IMR-90 (cell line): ENCODE measurements around the gene TRMT1. TPM values are rescaled to one million over a fixed set of nuclear protein-coding genes. Genes with fewer than 3 reads are reported as not detected.

Experiments
- ATAC-seq: fragments of 200-7000 bp; cut with Tn5 transposase; 2 replicates; pipeline ENCODE4 v1.9.1; 2020; ENCODE audit warnings: low read depth, mild to moderate bottlenecking, moderate library complexity
- BruUV-seq: library from RNA; stranded (reverse); fragments of 400-500 nt; replicated peaks from 2 replicates; lab custom pipeline; 2021; lab: Mats Ljungman, UMichigan
- CTCF ChIA-PET: fragments of 300-600 bp; formaldehyde crosslinking; extraction: SDS; loops from one replicate; lab custom pipeline; 2021; ENCODE audit warnings: antibody characterized with exemption; lab: Yijun Ruan, JAX
- POLR2A ChIA-PET: fragments of 300-600 bp; sonication (Branson Sonifier 250); formaldehyde crosslinking; loops from one replicate; lab custom pipeline; 2022; ENCODE audit warnings: antibody characterized with exemption; ENCODE audit not compliant: unreplicated experiment; lab: Charles Lee
- DNase-seq: peaks from one replicate; pipeline ENCODE4 v3.0.0; 2013
- H2AFZ ChIP-seq: replicated peaks from 2 replicates; pipeline ENCODE3; 2013; ENCODE audit warnings: low read length, mild to moderate bottlenecking; ENCODE audit not compliant: poor library complexity
- H2AK5ac ChIP-seq: 2 replicates; pipeline ENCODE4 v1.6.1; 2013; ENCODE audit warnings: low read depth, low read length, inconsistent platforms
- H2AK9ac ChIP-seq: replicated peaks from 2 replicates; pipeline ENCODE3; 2013; ENCODE audit warnings: mild to moderate bottlenecking, low read depth, low read length, moderate library complexity; ENCODE audit not compliant: poor library complexity
- H2BK120ac ChIP-seq: 2 replicates; pipeline ENCODE4 v1.6.1; 2013; ENCODE audit warnings: low read depth, low read length, inconsistent platforms
- H2BK15ac ChIP-seq: 3 replicates; pipeline ENCODE4 v1.6.1; 2013; ENCODE audit warnings: low read depth, low read length, inconsistent platforms
- H2BK20ac ChIP-seq: 2 replicates; pipeline ENCODE4 v1.6.1; 2013; ENCODE audit warnings: low read depth, mild to moderate bottlenecking, inconsistent platforms, low read length, moderate library complexity
- H2BK5ac ChIP-seq: 2 replicates; pipeline ENCODE4 v1.6.1; 2013; ENCODE audit warnings: mild to moderate bottlenecking, low read depth, low read length, inconsistent platforms; ENCODE audit not compliant: poor library complexity, severe bottlenecking
- H3K14ac ChIP-seq: replicated peaks from 2 replicates; pipeline ENCODE4 v1.6.1; 2013; ENCODE audit warnings: low read depth, low read length, inconsistent platforms
- H3K18ac ChIP-seq: 2 replicates; pipeline ENCODE4 v1.6.1; 2013; ENCODE audit warnings: low read depth, low read length, control low read depth
- H3K23ac ChIP-seq: 2 replicates; pipeline ENCODE4 v1.6.1; 2013; ENCODE audit warnings: low read depth, low read length, inconsistent platforms
- H3K27ac ChIP-seq: 2 replicates; pipeline ENCODE4 v1.5.1; 2013; ENCODE audit warnings: mild to moderate bottlenecking, control low read depth, low read length; ENCODE audit not compliant: insufficient read depth
- H3K27me3 ChIP-seq: 2 replicates; pipeline ENCODE4 v1.6.1; 2013; ENCODE audit warnings: low read length; ENCODE audit not compliant: control insufficient read depth, insufficient read depth
- H3K36me3 ChIP-seq: 2 replicates; pipeline ENCODE4 v1.6.1; 2013; ENCODE audit warnings: low read length, mixed read lengths; ENCODE audit not compliant: control insufficient read depth, insufficient read depth
- H3K4ac ChIP-seq: 2 replicates; pipeline ENCODE4 v1.6.1; 2013; ENCODE audit warnings: low read depth, low read length, inconsistent platforms
- H3K4me1 ChIP-seq: 2 replicates; pipeline ENCODE4 v1.6.1; 2013; ENCODE audit warnings: low read length, mixed read lengths; ENCODE audit not compliant: control insufficient read depth, insufficient read depth
- H3K4me2 ChIP-seq: 2 replicates; pipeline ENCODE4 v1.6.1; 2013; ENCODE audit warnings: low read depth, mild to moderate bottlenecking, control low read depth, low read length, moderate library complexity
- H3K4me3 ChIP-seq: 2 replicates; pipeline ENCODE4 v1.5.1; 2013; ENCODE audit warnings: low read depth, mild to moderate bottlenecking, control low read depth, low read length, moderate library complexity; ENCODE audit not compliant: insufficient read depth
- H3K56ac ChIP-seq: 2 replicates; pipeline ENCODE4 v1.6.1; 2013; ENCODE audit warnings: low read length, inconsistent platforms; ENCODE audit not compliant: insufficient read depth; ENCODE audit errors: extremely low read depth
- H3K79me1 ChIP-seq, 2 experiments: 2 replicates each; pipeline ENCODE4 v1.6.1; 2013; ENCODE audit warnings: low read length in 2 of 2, inconsistent platforms in 1 of 2, low read depth in 1 of 2
- H3K9ac ChIP-seq: 2 replicates; pipeline ENCODE4 v1.6.1; 2013; ENCODE audit warnings: low read depth, low read length, control low read depth
- H3K9me1 ChIP-seq: 2 replicates; pipeline ENCODE4 v1.6.1; 2013; ENCODE audit warnings: low read length, inconsistent platforms; ENCODE audit not compliant: insufficient read depth
- H3K9me3 ChIP-seq: 2 replicates; pipeline ENCODE4 v1.6.1; 2013; ENCODE audit warnings: low read length; ENCODE audit not compliant: control insufficient read depth, insufficient read depth
- H4K20me1 ChIP-seq: 2 replicates; pipeline ENCODE4 v1.6.1; 2013; ENCODE audit warnings: low read length, inconsistent platforms; ENCODE audit not compliant: insufficient read depth
- H4K5ac ChIP-seq: 2 replicates; pipeline ENCODE4 v1.6.1; 2013; ENCODE audit warnings: mild to moderate bottlenecking, low read depth, low read length, control low read depth
- H4K8ac ChIP-seq, 2 experiments: 2 replicates each; pipeline ENCODE4 v1.6.1; 2013; ENCODE audit warnings: low read depth in 2 of 2, low read length in 2 of 2, control low read depth in 1 of 2, inconsistent platforms in 1 of 2
- H4K91ac ChIP-seq: 2 replicates; pipeline ENCODE4 v1.6.1; 2013; ENCODE audit warnings: low read depth, low read length, inconsistent platforms; ENCODE audit not compliant: insufficient read depth
- BHLHE40 ChIP-seq: fragments of 150-350 bp; IDR thresholded peaks from 2 replicates; pipeline ENCODE4 v1.6.1; 2016; ENCODE audit warnings: mild to moderate bottlenecking, low read depth, low read length
- CEBPB ChIP-seq: IDR thresholded peaks from 2 replicates; pipeline ENCODE4 v1.6.1; 2012; ENCODE audit warnings: low read depth, low read length, improper control_type of control experiment
- CHD1 ChIP-seq: IDR thresholded peaks from 2 replicates; pipeline ENCODE4 v1.6.1; 2012; ENCODE audit warnings: low read depth, low read length, improper control_type of control experiment
- FOS ChIP-seq: fragments of 150-350 bp; IDR thresholded peaks from 2 replicates; pipeline ENCODE4 v1.6.1; 2016; ENCODE audit warnings: low read depth, low read length
- MAFK ChIP-seq: IDR thresholded peaks from 2 replicates; pipeline ENCODE4 v1.6.1; 2012; ENCODE audit warnings: low read depth, low read length, improper control_type of control experiment
- MAZ ChIP-seq: IDR thresholded peaks from 2 replicates; pipeline ENCODE4 v1.6.1; 2012; ENCODE audit warnings: low read depth, mild to moderate bottlenecking, low read length, improper control_type of control experiment, moderate library complexity, borderline replicate concordance
- MXI1 ChIP-seq: IDR thresholded peaks from 2 replicates; pipeline ENCODE4 v1.6.1; 2012; ENCODE audit warnings: low read depth, mild to moderate bottlenecking, low read length, moderate library complexity, borderline replicate concordance
- NFE2L2 ChIP-seq: fragments of 150-350 bp; IDR thresholded peaks from 2 replicates; pipeline ENCODE4 v1.6.1; 2016; ENCODE audit warnings: low read depth, mild to moderate bottlenecking, low read length
- POLR2A ChIP-seq: IDR thresholded peaks from 2 replicates; pipeline ENCODE4 v1.6.1; 2012; ENCODE audit warnings: mild to moderate bottlenecking, low read depth, low read length
- RAD21 ChIP-seq: IDR thresholded peaks from 2 replicates; pipeline ENCODE4 v1.6.1; 2012; ENCODE audit warnings: low read length, improper control_type of control experiment
- RFX5 ChIP-seq: IDR thresholded peaks from 2 replicates; pipeline ENCODE4 v1.8.0; 2012; ENCODE audit warnings: low read depth, mild to moderate bottlenecking, low read length, moderate library complexity
- SMC3 ChIP-seq: fragments of 150-350 bp; IDR thresholded peaks from 2 replicates; pipeline ENCODE4 v1.6.1; 2016; ENCODE audit warnings: low read depth, mild to moderate bottlenecking, antibody characterized with exemption, low read length, moderate library complexity
- WGBS, 2 experiments: methylation state at CpG; one replicate each; pipeline versions ENCODE4 v1.1.5 to v1.1.7; 2013; ENCODE audit warnings: missing lambda C conversion rate in 2 of 2; ENCODE audit not compliant: insufficient read length in 1 of 2; ENCODE audit errors: extremely low coverage in 2 of 2; 5-methylcytosine and 5-hydroxymethylcytosine counted together
- dilution Hi-C: fragments of 300-500 bp; cut with HindIII; formaldehyde crosslinking; loops from one replicate; pipeline ENCODE4 v1.14.3; 2018; ENCODE audit warnings: low sequenced_read_pairs; ENCODE audit not compliant: unreplicated experiment
- in situ Hi-C: fragments of 300-500 bp; cut with MboI; formaldehyde crosslinking; loops from 3 replicates; pipeline ENCODE4 v1.14.3; 2019; ENCODE audit warnings: low sequenced_read_pairs, inconsistent platforms, mixed read lengths
- intact Hi-C: fragments of 100-400 bp; cut with micrococcal nuclease; formaldehyde crosslinking; loops from 2 replicates; pipeline ENCODE4 v1.10.0; 2022
- polyA plus RNA-seq, 3 experiments: library from polyadenylated mRNA; depleted of rRNA; stranded (reverse); fragments of >200 nt; gene quantifications; 2 replicates each; pipeline ENCODE4 v1.2.3, GENCODE V29; 2012; ENCODE audit warnings: low replicate concordance in 1 of 3
- total RNA-seq: library from RNA; depleted of rRNA; stranded (reverse); fragments of >200 nt; gene quantifications from 2 replicates; pipeline ENCODE4 v1.2.3, GENCODE V29; 2012
- TF ChIP-seq, protein P1 (sequence below): fragments of 150-350 bp; IDR thresholded peaks from 2 replicates; pipeline ENCODE4 v1.6.1; 2017; ENCODE audit warnings: mild to moderate bottlenecking, antibody characterized with exemption, low read length, low read depth
- TF ChIP-seq, protein P2 (sequence below): fragments of 150-350 bp; IDR thresholded peaks from 2 replicates; pipeline ENCODE4 v1.6.1; 2016; ENCODE audit warnings: low read depth, mild to moderate bottlenecking, low read length, moderate library complexity, borderline replicate concordance
- TF ChIP-seq, protein P3 (sequence below): conservative IDR thresholded peaks from 2 replicates; pipeline ENCODE4 v1.5.1; 2012; ENCODE audit warnings: mild to moderate bottlenecking, low read depth, low read length, improper control_type of control experiment

The TRMT1 gene
- total and polyA plus RNA-seq, 2 of the 4 experiments (the other 2 are of a cell fraction) = 28.3 to 56.0 TPM

DNA sequence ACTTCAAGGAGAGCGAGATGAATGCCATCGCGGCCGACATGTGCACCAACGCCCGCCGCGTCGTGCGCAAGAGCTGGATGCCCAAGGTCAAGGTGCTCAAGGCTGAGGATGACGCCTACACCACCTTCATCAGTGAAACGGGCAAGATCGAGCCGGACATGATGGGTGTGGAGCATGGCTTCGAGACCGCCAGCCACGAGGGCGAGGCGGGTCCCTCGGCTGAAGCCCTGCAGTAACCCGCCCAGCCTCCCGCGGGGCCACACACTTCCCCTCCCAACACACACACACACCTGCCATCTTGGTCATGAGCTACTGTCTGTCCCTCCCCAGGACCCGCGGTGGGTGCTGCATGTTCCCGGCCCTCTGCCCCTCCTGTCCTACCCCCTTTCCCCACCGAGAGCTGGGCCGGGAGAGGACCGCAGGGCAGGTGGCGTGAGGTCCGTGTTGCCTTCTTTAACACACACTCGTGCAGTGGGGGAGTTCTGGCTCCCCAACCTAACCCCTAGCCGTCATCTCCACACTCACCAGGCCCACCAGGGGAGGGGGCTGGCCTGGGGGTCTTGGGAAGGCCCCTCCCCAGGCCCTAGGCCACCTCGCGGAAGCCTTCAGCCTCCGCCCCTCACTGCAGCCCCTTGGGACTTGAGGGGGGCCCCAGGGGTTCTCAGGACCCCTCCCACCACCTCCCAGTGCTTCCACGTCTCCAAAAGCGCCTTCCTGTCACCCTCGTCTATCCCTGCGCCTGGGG is 21.8 kb upstream of the TRMT1 start:
- Histone ChIP-seq H3K18ac (no peak overlapping the region), H3K4ac (no peak overlapping the region), H2BK120ac (no peak overlapping the region), H2AK5ac (no peak overlapping the region), H2BK5ac (no peak overlapping the region), H3K4me2 (no peak overlapping the region), H3K9me1 (peaks cover 5% of the 10 kb centered on the region; the same call in 1 of the 2 replicates), H4K20me1 (peaks cover 42% of the 10 kb centered on the region), H3K4me1 (peaks cover 2% of the 10 kb centered on the region; the same call in 1 of the 2 replicates), H3K27ac (no peak overlapping the region), H2BK15ac (no peak overlapping the region), H3K27me3 (no peaks in the 10 kb centered on the region), H3K56ac (no peak overlapping the region), H4K5ac (no peak overlapping the region), H3K9me3 (no peaks in the 10 kb centered on the region), H3K79me1 (peaks cover 23 to 67% of the 10 kb centered on the region in 2 experiments; a peak in 3 of 4 replicates), H3K14ac (no peak overlapping the region), H2AFZ (no peak overlapping the region), H3K4me3 (no peak overlapping the region), H3K23ac (no peak overlapping the region), H2AK9ac (no peak overlapping the region), H2BK20ac (no peak overlapping the region), H4K91ac (no peak overlapping the region), H4K8ac (no peak overlapping the region), H3K9ac (no peak overlapping the region), H3K36me3 (peaks cover 45% of the 10 kb centered on the region)
- 97% methylated on average over 20 of the region's 40 CpGs; no CpG with 5 or more reads in 1 of the 2 experiments for WGBS, 2 experiments
- BruUV-seq = no TSS peak
- CTCF ChIA-PET = no interaction called here
- intact Hi-C loops (no loop called here), dilution Hi-C loops (no loop called here), in situ Hi-C loops (no loop called here)
- no peak for ATAC-seq
- POLR2A ChIA-PET = no interaction called here
- DNase-seq = no peak
- TF ChIP-seq FOS (no peak), CEBPB (no peak), MAZ (no peak), MAFK (no peak), CHD1 (no peak), BHLHE40 (no peak), NFE2L2 (no peak), SMC3 (no peak), RFX5 (no peak), POLR2A (no peak), RAD21 (no peak), MXI1 (no peak)
- TF ChIP-seq, protein P1, sequence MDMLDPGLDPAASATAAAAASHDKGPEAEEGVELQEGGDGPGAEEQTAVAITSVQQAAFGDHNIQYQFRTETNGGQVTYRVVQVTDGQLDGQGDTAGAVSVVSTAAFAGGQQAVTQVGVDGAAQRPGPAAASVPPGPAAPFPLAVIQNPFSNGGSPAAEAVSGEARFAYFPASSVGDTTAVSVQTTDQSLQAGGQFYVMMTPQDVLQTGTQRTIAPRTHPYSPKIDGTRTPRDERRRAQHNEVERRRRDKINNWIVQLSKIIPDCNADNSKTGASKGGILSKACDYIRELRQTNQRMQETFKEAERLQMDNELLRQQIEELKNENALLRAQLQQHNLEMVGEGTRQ = no peak
- TF ChIP-seq, protein P2, sequence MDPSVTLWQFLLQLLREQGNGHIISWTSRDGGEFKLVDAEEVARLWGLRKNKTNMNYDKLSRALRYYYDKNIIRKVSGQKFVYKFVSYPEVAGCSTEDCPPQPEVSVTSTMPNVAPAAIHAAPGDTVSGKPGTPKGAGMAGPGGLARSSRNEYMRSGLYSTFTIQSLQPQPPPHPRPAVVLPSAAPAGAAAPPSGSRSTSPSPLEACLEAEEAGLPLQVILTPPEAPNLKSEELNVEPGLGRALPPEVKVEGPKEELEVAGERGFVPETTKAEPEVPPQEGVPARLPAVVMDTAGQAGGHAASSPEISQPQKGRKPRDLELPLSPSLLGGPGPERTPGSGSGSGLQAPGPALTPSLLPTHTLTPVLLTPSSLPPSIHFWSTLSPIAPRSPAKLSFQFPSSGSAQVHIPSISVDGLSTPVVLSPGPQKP = no peak
- TF ChIP-seq, protein P3, sequence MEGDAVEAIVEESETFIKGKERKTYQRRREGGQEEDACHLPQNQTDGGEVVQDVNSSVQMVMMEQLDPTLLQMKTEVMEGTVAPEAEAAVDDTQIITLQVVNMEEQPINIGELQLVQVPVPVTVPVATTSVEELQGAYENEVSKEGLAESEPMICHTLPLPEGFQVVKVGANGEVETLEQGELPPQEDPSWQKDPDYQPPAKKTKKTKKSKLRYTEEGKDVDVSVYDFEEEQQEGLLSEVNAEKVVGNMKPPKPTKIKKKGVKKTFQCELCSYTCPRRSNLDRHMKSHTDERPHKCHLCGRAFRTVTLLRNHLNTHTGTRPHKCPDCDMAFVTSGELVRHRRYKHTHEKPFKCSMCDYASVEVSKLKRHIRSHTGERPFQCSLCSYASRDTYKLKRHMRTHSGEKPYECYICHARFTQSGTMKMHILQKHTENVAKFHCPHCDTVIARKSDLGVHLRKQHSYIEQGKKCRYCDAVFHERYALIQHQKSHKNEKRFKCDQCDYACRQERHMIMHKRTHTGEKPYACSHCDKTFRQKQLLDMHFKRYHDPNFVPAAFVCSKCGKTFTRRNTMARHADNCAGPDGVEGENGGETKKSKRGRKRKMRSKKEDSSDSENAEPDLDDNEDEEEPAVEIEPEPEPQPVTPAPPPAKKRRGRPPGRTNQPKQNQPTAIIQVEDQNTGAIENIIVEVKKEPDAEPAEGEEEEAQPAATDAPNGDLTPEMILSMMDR = no peak
